ENCODE results near the gene MCM10. TPM values are rescaled to one million over a fixed set of nuclear protein-coding genes. Genes with fewer than 3 reads are reported as not detected.

MCM10 gene
- total RNA-seq, 1 experiment from 2014 or later = 43.1 TPM

GRCh38 chr10:13140627-13141190 is 20.6 kb upstream of the MCM10 start:
- intact Hi-C loops (cut with micrococcal nuclease) = no loop called here
- Histone ChIP-seq H3K9me2 (ENCODE audit: insufficient read depth) (no peaks in the 10 kb centered on the region), H3K27me3 (ENCODE audit: insufficient read depth, low read length) (no peaks in the 10 kb centered on the region), H3K4me2 (ENCODE audit: low read length) (no peak overlapping the region), H3K9me3 (ENCODE audit: control insufficient read depth in 1 of 2, insufficient read depth in 1 of 2, low read depth in 1 of 2, low read length in 2 of 2) (no peaks in the 10 kb centered on the region), H3K36me3 (ENCODE audit: control insufficient read depth in 1 of 2, insufficient read depth in 2 of 2, low read length in 2 of 2) (no peaks in the 10 kb centered on the region), H3K79me2 (ENCODE audit: insufficient read depth, low read length) (no peaks in the 10 kb centered on the region), H4K20me1 (ENCODE audit: insufficient read depth) (no peaks in the 10 kb centered on the region), H3K4me3 (replicated peaks in 1 of 2; ENCODE audit: low read depth in 1 of 2, low read length in 2 of 2) (no peak overlapping the region), H3K4me1 (ENCODE audit: control insufficient read depth in 1 of 2, insufficient read depth in 2 of 2, low read length in 2 of 2) (no peaks in the 10 kb centered on the region), H3K27ac (ENCODE audit: low read depth, low read length) (no peak overlapping the region), H3K9ac (ENCODE audit: low read length) (no peak overlapping the region), H2AFZ (ENCODE audit: low read depth, low read length, poor library complexity, severe bottlenecking) (no peak overlapping the region)
- no TSS peak for BruUV-seq (replicated peaks)
- no peak for TF ChIP-seq YY1 (IDR thresholded peaks at IDR 0.05; ENCODE audit: extremely low read depth, insufficient replicate concordance, low read depth, low read length)
- no peak for TF ChIP-seq SIN3A (IDR thresholded peaks at IDR 0.05; ENCODE audit: low read depth)
- TF ChIP-seq TCF7L2 (IDR thresholded peaks at IDR 0.05; ENCODE audit: borderline replicate concordance, extremely low read depth, insufficient read depth, insufficient read length) = no peak
- TF ChIP-seq CBX3 (IDR thresholded peaks at IDR 0.05; ENCODE audit: low read depth) = no peak
- TF ChIP-seq SP1 (IDR thresholded peaks at IDR 0.05; ENCODE audit: low read depth) = no peak
- no peak for TF ChIP-seq RAD21 (IDR thresholded peaks at IDR 0.05; ENCODE audit: low read depth)
- DNase-seq (ENCODE audit: low read depth, low spot score) (no peak), ATAC-seq (no peak)
- ChIA-PET RAD21 (ENCODE audit: low non-redundant PET in 1 of 2, low total read pairs in 2 of 2, uncharacterized antibody in 2 of 2, unreplicated experiment in 2 of 2) (no interaction called here), POLR2A (no interaction called here), CTCF (no interaction called here)

GRCh38 chr10:13143766-13144165 is 17.6 kb upstream of the MCM10 start:
- H3K4me2 ChIP-seq (ENCODE audit: low read length) = no peak overlapping the region
- no peak overlapping the region for H3K27ac ChIP-seq (ENCODE audit: low read depth, low read length)
- H3K4me3 ChIP-seq (replicated peaks in 1 of 2; ENCODE audit: low read depth in 1 of 2, low read length in 2 of 2) = no peak overlapping the region
- RAD21 ChIA-PET (ENCODE audit: low non-redundant PET in 1 of 2, low total read pairs in 2 of 2, uncharacterized antibody in 2 of 2, unreplicated experiment in 2 of 2) = no interaction called here
- no TSS peak for BruUV-seq (replicated peaks)
- peaks cover 4 to 9% of the 10 kb centered on the region in 2 experiments; a peak in 3 of 4 replicates for H3K4me1 ChIP-seq (ENCODE audit: control insufficient read depth in 1 of 2, insufficient read depth in 2 of 2, low read length in 2 of 2)
- intact Hi-C loops (cut with micrococcal nuclease) = no loop called here
- H2AFZ ChIP-seq (ENCODE audit: low read depth, low read length, poor library complexity, severe bottlenecking) = no peak overlapping the region
- H4K20me1 ChIP-seq (ENCODE audit: insufficient read depth) = no peaks in the 10 kb centered on the region
- no peaks in the 10 kb centered on the region for H3K79me2 ChIP-seq (ENCODE audit: insufficient read depth, low read length)
- no peaks in the 10 kb centered on the region for H3K27me3 ChIP-seq (ENCODE audit: insufficient read depth, low read length)
- no peaks in the 10 kb centered on the region for H3K9me2 ChIP-seq (ENCODE audit: insufficient read depth)
- H3K9ac ChIP-seq (ENCODE audit: low read length) = no peak overlapping the region
- ATAC-seq = no peak
- POLR2A ChIA-PET = no interaction called here
- no peak for TF ChIP-seq CTCF (IDR thresholded peaks at IDR 0.05 in 2 of 3, conservative IDR thresholded peaks at IDR 0.05 in 1 of 3; ENCODE audit: borderline replicate concordance in 1 of 3, insufficient read depth in 1 of 3, low read depth in 2 of 3, low read length in 2 of 3)
- TF ChIP-seq TCF7L2 (IDR thresholded peaks at IDR 0.05; ENCODE audit: borderline replicate concordance, extremely low read depth, insufficient read depth, insufficient read length) = no peak
- TF ChIP-seq CBX3 (IDR thresholded peaks at IDR 0.05; ENCODE audit: low read depth) = no peak
- no peak for TF ChIP-seq ATF3 (IDR thresholded peaks at IDR 0.05)
- TF ChIP-seq CEBPB (IDR thresholded peaks at IDR 0.05; ENCODE audit: low read depth) = no peak
- no peak for TF ChIP-seq YY1 (IDR thresholded peaks at IDR 0.05; ENCODE audit: extremely low read depth, insufficient replicate concordance, low read depth, low read length)
- no peak for DNase-seq (ENCODE audit: low read depth, low spot score)
- no peaks in the 10 kb centered on the region for H3K9me3 ChIP-seq (ENCODE audit: control insufficient read depth in 1 of 2, insufficient read depth in 1 of 2, low read depth in 1 of 2, low read length in 2 of 2)
- CTCF ChIA-PET = no interaction called here
- no peaks in the 10 kb centered on the region for H3K36me3 ChIP-seq (ENCODE audit: control insufficient read depth in 1 of 2, insufficient read depth in 2 of 2, low read length in 2 of 2)

Data from HCT116 (cell line).